Activated CD8-positive, alpha-beta memory T cell treated with anti-CD3 and anti-CD28 coated beads for 4 hours (primary cell): ENCODE data around the gene S100PBP.

Experiments used
- DNase-seq, 2 donors: peaks; one replicate each; pipeline ENCODE4 v3.0.0-alpha.2; 2020; ENCODE audit warnings: low read depth in 2 of 2

Gene S100PBP

GRCh38 chr1:32869923-32870614, 52.6 kb downstream of the S100PBP start:
- DNase-seq, result no peak

- no peak for DNase-seq
Observed at GRCh38 chr1:32870615-32871363, 53.3 kb downstream of the S100PBP start, which contains the start of gene FNDC5. Gene FNDC5, minus strand, starts transcription at chr1:32870912.

GRCh38 chr1:32871364-32872191, 54.1 kb downstream of the S100PBP start:
- DNase-seq, result no peak

GRCh38 chr1:32872192-32872460, 54.7 kb downstream of the S100PBP start:
- no peak for DNase-seq

GRCh38 chr1:32873484-32873883, 56.0 kb downstream of the S100PBP start:
- no peak for DNase-seq

GRCh38 chr1:32874860-32875752, 57.7 kb downstream of the S100PBP start:
- DNase-seq, result no peak

- no peak for DNase-seq
Observed at GRCh38 chr1:32876341-32877210, 59.1 kb downstream of the S100PBP start.

GRCh38 chr1:32877211-32878110, 60.0 kb downstream of the S100PBP start:
- no peak for DNase-seq

GRCh38 chr1:32878183-32878582, 60.7 kb downstream of the S100PBP start:
- DNase-seq, result no peak

GRCh38 chr1:32878637-32879041, 61.2 kb downstream of the S100PBP start:
- no peak for DNase-seq

- no peak for DNase-seq
Observed at GRCh38 chr1:32881291-32881690, 63.8 kb downstream of the S100PBP start.

- DNase-seq, result no peak
Observed at GRCh38 chr1:32881871-32882850, 64.7 kb downstream of the S100PBP start.

- DNase-seq, result no peak
Observed at GRCh38 chr1:32883338-32884031, 66.0 kb downstream of the S100PBP start.

GRCh38 chr1:32884032-32884372, 66.5 kb downstream of the S100PBP start:
- DNase-seq, result no peak

GRCh38 chr1:32884726-32885125, 67.3 kb downstream of the S100PBP start:
- no peak for DNase-seq

GRCh38 chr1:32885676-32886003, 68.2 kb downstream of the S100PBP start:
- DNase-seq, result no peak

GRCh38 chr1:32886004-32886827, 68.8 kb downstream of the S100PBP start, which contains the start of gene HPCA:
Gene HPCA, plus strand, starts transcription at chr1:32886491. Its CDS starts 2,408 bp downstream, at chr1:32888899.
- no peak for DNase-seq
